Mammary epithelial cell (primary cell): ENCODE results near the gene AKAP8.

Experiments used
- CTCF ChIP-seq, 2 donors: IDR thresholded peaks in 1 of 2; conservative IDR thresholded peaks in 1 of 2; 2 replicates each; pipeline ENCODE4 v1.5.1; 2011 to 2012; ENCODE audit warnings: inconsistent platforms in 2 of 2, low read length in 2 of 2, mild to moderate bottlenecking in 2 of 2, control low read depth in 1 of 2, low read depth in 1 of 2; ENCODE audit not compliant: insufficient read depth in 1 of 2; ENCODE audit errors: extremely low read depth in 1 of 2
- EZH2 ChIP-seq: IDR thresholded peaks from 2 replicates; pipeline ENCODE4 v1.6.1; 2012; ENCODE audit warnings: low read length, inconsistent platforms, borderline replicate concordance

- TF ChIP-seq CTCF (conservative IDR thresholded peaks at IDR 0.05 in 1 of 2, IDR thresholded peaks at IDR 0.05 in 1 of 2; ENCODE audit: extremely low read depth in 1 of 2, insufficient read depth in 1 of 2, low read depth in 1 of 2, low read length in 2 of 2), result no peak
- no peak for TF ChIP-seq EZH2
Observed at GRCh38 chr19:15397782-15398181, 18.2 kb upstream of the AKAP8 start.
